Naive thymus-derived CD8-positive, alpha-beta T cell (primary cell): ENCODE measurements around the gene BPIFB3. TPM values are rescaled to one million over a fixed set of nuclear protein-coding genes. Genes with fewer than 3 reads are reported as not detected.
A peak's percentile ranks its signal among the peaks of the same experiment; 100 is the strongest.

Source experiments
- ATAC-seq, 2 donors: fragments of 150-1000 bp; cut with Tn5 transposase in 1 of 2; sonication (Bioruptor Pico), chemical (Tn5 transposase) in 1 of 2; 1 replicate in 1 of 2; 2 replicates in 1 of 2; pipeline ENCODE4 v1.10.0; 2021; ENCODE audit warnings: mild to moderate bottlenecking in 2 of 2, moderate library complexity in 2 of 2
- POLR2A ChIA-PET: fragments of 350-600 bp; sonication (Branson Sonifier 250); formaldehyde crosslinking; loops from one replicate; lab custom pipeline; 2021; ENCODE audit warnings: antibody characterized with exemption; lab: Charles Lee
- DNase-seq, 10 donors: peaks; one replicate each; pipeline versions ENCODE4 v3.0.0 to v3.0.0-alpha.2; 2020 to 2022
- H3K27ac Mint-ChIP-seq, 10 donors: one replicate each; pipeline ENCODE4 v1.8.0; 2020 to 2022; ENCODE audit warnings: mild to moderate bottlenecking in 10 of 10, mixed read lengths in 10 of 10, moderate library complexity in 4 of 10, inconsistent platforms in 1 of 10
- H3K27me3 Mint-ChIP-seq, 5 donors: one replicate each; pipeline ENCODE4 v1.8.0; 2021 to 2022; ENCODE audit warnings: mixed read lengths in 5 of 5
- H3K36me3 Mint-ChIP-seq, 3 donors: one replicate each; pipeline ENCODE4 v1.8.0; 2020 to 2022; ENCODE audit warnings: mixed read lengths in 3 of 3, mild to moderate bottlenecking in 2 of 3, inconsistent platforms in 1 of 3
- H3K4me1 Mint-ChIP-seq, 4 donors: one replicate each; pipeline ENCODE4 v1.8.0; 2021 to 2022; ENCODE audit warnings: mixed read lengths in 4 of 4
- H3K4me3 Mint-ChIP-seq, 10 donors: one replicate each; pipeline ENCODE4 v1.8.0; 2020 to 2022; ENCODE audit warnings: mild to moderate bottlenecking in 10 of 10, mixed read lengths in 10 of 10, moderate library complexity in 6 of 10, inconsistent platforms in 1 of 10
- H3K9me3 Mint-ChIP-seq, 9 donors: one replicate each; pipeline ENCODE4 v1.8.0; 2020 to 2022; ENCODE audit warnings: mixed read lengths in 9 of 9, mild to moderate bottlenecking in 3 of 9, inconsistent platforms in 1 of 9, moderate library complexity in 1 of 9
- polyA plus RNA-seq, 3 donors: library from polyadenylated mRNA; unstranded; fragments of 300-500 nt; fragmentation: Illumina TruSeq; gene quantifications; one replicate each; pipeline ENCODE4 v1.2.3, GENCODE V29; 2021
- total RNA-seq, 8 experiments: library from RNA in 2 of 8; stranded (reverse) in 2 of 8; gene quantifications; one replicate each; pipeline ENCODE4 v1.2.3 and lab custom pipeline; 2021 to 2026

The BPIFB3 gene, protein sequence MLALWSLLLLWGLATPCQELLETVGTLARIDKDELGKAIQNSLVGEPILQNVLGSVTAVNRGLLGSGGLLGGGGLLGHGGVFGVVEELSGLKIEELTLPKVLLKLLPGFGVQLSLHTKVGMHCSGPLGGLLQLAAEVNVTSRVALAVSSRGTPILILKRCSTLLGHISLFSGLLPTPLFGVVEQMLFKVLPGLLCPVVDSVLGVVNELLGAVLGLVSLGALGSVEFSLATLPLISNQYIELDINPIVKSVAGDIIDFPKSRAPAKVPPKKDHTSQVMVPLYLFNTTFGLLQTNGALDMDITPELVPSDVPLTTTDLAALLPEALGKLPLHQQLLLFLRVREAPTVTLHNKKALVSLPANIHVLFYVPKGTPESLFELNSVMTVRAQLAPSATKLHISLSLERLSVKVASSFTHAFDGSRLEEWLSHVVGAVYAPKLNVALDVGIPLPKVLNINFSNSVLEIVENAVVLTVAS
- total RNA-seq (not detected), polyA plus RNA-seq (not detected), total RNA-seq (lab: John Stamatoyannopoulos, UW) (0 reads per million in 6 experiments)

DNA sequence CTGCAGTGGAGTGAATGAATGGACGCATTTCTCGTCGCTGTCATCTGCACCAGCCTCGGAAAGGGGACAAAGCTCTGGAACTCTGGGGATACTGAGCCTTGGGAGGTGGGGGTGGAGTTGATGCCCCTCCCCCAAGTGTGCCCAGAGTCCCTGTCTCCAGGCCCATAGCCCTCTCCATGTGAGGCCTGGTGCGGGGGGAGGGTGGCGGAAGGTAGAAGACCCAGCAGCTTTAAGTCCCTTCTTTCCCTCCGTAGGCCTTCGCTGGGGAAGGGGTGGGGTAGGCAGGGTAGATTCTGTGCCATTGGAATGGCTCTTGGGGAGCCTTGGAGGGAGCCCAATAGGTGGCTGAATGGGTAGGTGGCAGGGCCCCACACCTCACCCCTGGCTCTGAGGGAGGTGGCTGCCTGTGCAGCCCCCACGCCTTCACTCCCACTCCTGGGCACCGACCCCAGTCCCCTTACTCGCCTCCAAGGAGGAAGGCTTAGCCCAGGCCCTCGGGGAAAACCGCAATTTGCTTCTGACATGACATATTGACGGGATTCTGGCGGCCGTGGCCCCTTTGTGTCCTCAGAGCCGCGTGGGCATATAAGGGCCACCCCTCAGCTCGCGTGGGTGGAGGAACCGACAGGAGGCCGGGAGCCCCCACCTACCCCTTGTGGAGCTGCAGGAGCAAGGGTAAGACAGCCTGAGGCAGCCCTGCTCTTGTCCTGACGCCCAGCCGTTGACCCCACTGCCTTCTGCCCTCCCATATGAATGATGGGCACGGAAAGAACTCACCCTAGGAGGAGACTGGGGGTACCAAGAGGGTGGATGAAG lies at the start of gene BPIFB3:
BPIFB3 (plus strand) TSS at position 613 of the 816 bp plus-strand sequence. CDS start 1,533 bp downstream, outside the sequence.
- Mint-ChIP-seq H3K4me1 (peaks cover 0 to 15% (median 7%) of the 10 kb centered on the region in 4 donors), H3K36me3 (no peaks in the 10 kb centered on the region), H3K27me3 (no peaks in the 10 kb centered on the region), H3K4me3 (no peak within 1 kb of the TSS), H3K9me3 (peaks cover 0 to 3% (median 0%) of the 10 kb centered on the region in 9 donors), H3K27ac (peak within 1 kb of the TSS in 3 of 10 donors; percentile 34 to 57 (median 55))
- ATAC-seq (no peak), DNase-seq (no peak)
- POLR2A ChIA-PET, result no interaction called here

GRCh38 chr20:33004141-33004751 lies 49.5 kb upstream of the BPIFB3 start, which contains the start of gene SUN5:
TSS of gene SUN5 (minus strand) at chr20:33004433. CDS start at chr20:33004340, 93 bp downstream.
- H3K27ac Mint-ChIP-seq, result peak within 1 kb of the TSS in 3 of 10 donors; percentile 41 to 86 (median 69)
- H3K4me1 Mint-ChIP-seq, result peaks cover 14 to 52% (median 33%) of the 10 kb centered on the region in 4 donors
- peaks cover 0 to 8% (median 0%) of the 10 kb centered on the region in 9 donors for H3K9me3 Mint-ChIP-seq
- H3K27me3 Mint-ChIP-seq, result no peaks in the 10 kb centered on the region
- POLR2A ChIA-PET, result interaction anchor here (0.8 to 1.7 kb wide), 2 partner anchors 8 to 28 kb away, joined by 4 to 5 read pairs; no protein-coding TSS in a partner anchor
- H3K4me3 Mint-ChIP-seq, result no peak within 1 kb of the TSS
- ATAC-seq (no peak), DNase-seq (no peak)
- no peaks in the 10 kb centered on the region for H3K36me3 Mint-ChIP-seq

DNA sequence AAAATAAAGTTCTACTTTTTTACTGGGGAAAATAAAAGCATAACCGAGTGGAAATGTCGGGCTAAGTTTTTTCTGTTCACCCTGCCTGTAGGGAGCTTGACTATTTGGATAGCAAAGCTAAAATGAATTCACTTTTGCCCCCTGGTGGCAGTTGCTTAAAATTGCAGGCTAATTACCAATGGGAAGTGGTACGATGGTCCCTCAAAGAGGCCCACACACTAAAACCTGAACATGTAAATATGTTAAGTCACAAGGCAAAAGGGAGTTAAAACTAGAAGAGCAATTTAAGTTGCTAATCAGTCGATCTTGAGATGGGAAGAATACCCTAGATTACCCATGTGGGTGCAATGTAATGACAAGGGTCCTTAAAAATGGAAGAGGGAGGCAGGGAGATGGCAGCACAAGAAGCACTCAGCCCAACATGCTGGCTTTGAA lies 48.6 kb upstream of the BPIFB3 start:
- Mint-ChIP-seq H3K9me3 (peaks cover 0 to 8% (median 0%) of the 10 kb centered on the region in 9 donors), H3K36me3 (no peaks in the 10 kb centered on the region), H3K27me3 (no peaks in the 10 kb centered on the region), H3K4me1 (peaks cover 10 to 44% (median 30%) of the 10 kb centered on the region in 4 donors), H3K4me3 (no peak overlapping the region), H3K27ac (peak overlapping the region in 1 of 10 donors; percentile 86)
- DNase-seq, result peak in 5 of 10 donors; percentile 29 to 56 (median 46)
- no peak for ATAC-seq
- POLR2A ChIA-PET, result interaction anchor here (0.8 to 1.7 kb wide), 2 partner anchors 9 to 28 kb away, joined by 4 to 5 read pairs; no protein-coding TSS in a partner anchor

DNA sequence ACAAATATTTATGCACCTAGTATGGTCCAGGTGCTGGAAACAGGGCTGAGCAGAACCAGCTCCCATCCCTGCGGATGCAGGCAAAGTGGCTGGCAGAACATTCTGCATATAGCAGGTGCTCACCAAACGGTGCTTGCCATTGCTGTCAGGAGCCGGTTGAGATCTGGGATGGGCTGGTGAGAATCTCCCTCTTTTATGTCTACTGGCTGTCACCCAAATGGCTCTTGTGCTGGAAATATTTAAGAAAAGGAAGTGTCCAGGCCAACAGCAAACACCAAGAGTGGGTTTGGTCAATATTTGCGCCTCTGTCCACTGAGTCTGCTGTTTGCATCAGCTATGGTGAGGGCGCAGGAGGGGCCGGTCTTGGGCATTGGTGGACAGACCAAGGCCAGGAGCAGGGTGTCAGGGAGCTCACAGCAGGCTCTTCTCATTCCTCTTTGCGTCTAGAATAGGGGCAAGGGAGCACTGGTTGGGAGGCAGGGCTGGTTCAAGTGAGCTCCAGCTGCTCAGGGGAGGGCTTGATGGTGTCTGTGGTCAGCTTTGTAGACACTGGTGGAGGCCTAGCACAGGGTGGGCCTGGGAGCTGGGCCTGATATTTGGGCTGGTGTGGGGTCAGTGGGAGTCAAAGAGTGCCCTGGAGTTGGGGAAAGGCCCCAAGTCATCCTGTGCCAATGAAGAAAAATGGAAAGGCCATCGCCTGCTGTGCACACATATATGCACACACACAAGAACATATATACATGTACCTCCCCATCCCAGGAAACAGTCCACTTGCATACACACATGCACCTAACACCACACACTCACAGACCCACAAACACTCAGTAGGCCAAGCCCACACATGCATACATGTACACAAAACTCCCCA lies 47.6 kb upstream of the BPIFB3 start:
- no peaks in the 10 kb centered on the region for H3K27me3 Mint-ChIP-seq
- H3K4me3 Mint-ChIP-seq, result no peak overlapping the region
- peaks cover 5 to 36% (median 23%) of the 10 kb centered on the region in 4 donors for H3K4me1 Mint-ChIP-seq
- no peak for ATAC-seq
- POLR2A ChIA-PET, result interaction anchor here (1.7 kb wide), 1 partner anchor 29 kb away, joined by 5 read pairs; no protein-coding TSS in a partner anchor
- H3K36me3 Mint-ChIP-seq, result no peaks in the 10 kb centered on the region
- H3K9me3 Mint-ChIP-seq, result peaks cover 0 to 8% (median 0%) of the 10 kb centered on the region in 9 donors
- peak overlapping the region in 3 of 10 donors; percentile 15 to 52 (median 35) for H3K27ac Mint-ChIP-seq
- DNase-seq, result no peak

DNA sequence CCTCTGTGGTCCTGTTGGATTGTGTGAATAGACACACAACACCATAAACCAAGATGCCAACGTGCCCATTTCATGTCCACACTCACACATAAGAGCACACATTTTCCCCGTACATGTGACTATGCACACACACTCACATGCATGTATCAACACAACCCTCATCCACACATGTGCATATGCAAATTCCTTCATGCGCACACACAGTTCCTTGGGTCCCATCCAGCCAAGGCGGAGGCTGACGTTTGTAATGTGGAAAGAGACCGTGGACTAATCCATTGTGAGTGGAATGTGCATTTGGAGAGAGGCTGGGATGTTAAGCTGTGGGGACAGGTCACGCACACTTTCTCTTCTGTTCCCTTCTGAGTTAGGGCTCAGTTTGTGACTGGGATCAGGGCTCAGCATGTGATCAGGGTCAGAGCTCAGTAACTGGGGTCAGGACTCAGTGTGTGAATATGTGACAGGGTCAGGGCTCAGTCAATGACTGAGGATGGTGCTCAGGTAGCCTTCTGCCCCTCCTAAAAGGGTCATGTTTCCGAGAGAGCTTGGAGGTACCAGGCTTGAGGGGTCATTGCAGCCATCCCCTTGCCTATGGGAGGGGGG lies 46.8 kb upstream of the BPIFB3 start:
- H3K4me1 Mint-ChIP-seq, result peaks cover 2 to 31% (median 19%) of the 10 kb centered on the region in 4 donors
- POLR2A ChIA-PET, result no interaction called here

GRCh38 chr20:33007376-33008335 lies 46.0 kb upstream of the BPIFB3 start, which contains the start of gene BPIFB2:
TSS of gene BPIFB2 (plus strand) at chr20:33007704. CDS start at chr20:33008575, 871 bp downstream.
- no peak within 1 kb of the TSS for H3K4me3 Mint-ChIP-seq
- ATAC-seq, result no peak
- no peak for DNase-seq
- H3K4me1 Mint-ChIP-seq, result peaks cover 0 to 28% (median 14%) of the 10 kb centered on the region in 4 donors
- no peaks in the 10 kb centered on the region for H3K27me3 Mint-ChIP-seq
- peak within 1 kb of the TSS in 3 of 10 donors; percentile 15 to 63 (median 48) for H3K27ac Mint-ChIP-seq
- POLR2A ChIA-PET, result no interaction called here
- H3K36me3 Mint-ChIP-seq, result no peaks in the 10 kb centered on the region
- H3K9me3 Mint-ChIP-seq, result peaks cover 0 to 8% (median 0%) of the 10 kb centered on the region in 9 donors

More for the DNA sequence above, 46.8 kb upstream of the BPIFB3 start:
- Mint-ChIP-seq H3K9me3 (peaks cover 0 to 8% (median 0%) of the 10 kb centered on the region in 9 donors), H3K4me3 (no peak overlapping the region), H3K27me3 (no peaks in the 10 kb centered on the region), H3K27ac (peak overlapping the region in 3 of 10 donors; percentile 15 to 63 (median 48)), H3K36me3 (no peaks in the 10 kb centered on the region)
- DNase-seq, result no peak
- no peak for ATAC-seq

DNA sequence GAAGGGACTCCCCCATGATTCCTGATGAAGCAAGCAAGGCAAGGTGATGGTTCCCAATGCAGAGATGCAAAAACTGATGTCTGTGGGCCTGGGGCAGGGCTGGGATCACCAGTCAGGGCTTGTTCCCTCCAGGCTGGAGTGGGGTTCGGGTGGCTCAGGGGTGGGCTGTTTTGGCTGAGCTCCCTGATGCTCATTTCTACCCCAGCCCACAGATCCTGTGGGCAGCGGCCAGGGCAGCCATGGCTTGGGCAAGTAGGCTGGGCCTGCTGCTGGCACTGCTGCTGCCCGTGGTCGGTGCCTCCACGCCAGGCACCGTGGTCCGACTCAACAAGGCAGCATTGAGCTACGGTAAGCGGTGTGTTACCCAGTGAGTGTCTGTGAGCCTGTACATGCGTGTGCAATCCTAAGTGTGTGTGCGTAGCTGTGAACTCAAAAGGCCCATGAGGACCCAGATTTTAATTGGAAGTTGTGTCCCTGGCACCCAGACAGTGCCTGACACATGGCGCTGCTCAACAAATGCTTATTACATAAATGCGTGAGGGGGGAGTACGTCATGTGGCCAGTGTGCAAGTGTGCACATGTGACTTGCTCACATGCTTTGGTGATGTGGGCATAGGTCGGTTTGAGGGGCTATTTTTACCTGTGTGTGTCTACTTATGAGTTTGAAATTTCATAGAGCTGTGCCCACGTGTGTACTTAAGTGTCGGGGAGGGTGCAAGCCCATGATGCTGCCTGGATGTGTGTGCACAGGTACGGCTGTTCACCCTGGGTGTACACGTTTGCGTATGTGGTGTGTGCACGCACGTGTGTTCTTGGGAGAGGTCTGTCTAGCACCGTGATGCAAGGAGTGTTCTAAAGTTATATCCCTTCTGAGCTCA lies 45.1 kb upstream of the BPIFB3 start:
- POLR2A ChIA-PET, result no interaction called here
- Mint-ChIP-seq H3K9me3 (peaks cover 0 to 8% (median 0%) of the 10 kb centered on the region in 9 donors), H3K4me1 (peaks cover 3 to 28% (median 14%) of the 10 kb centered on the region in 4 donors), H3K27me3 (no peaks in the 10 kb centered on the region), H3K4me3 (no peak overlapping the region), H3K27ac (peak overlapping the region in 1 of 10 donors; percentile 47), H3K36me3 (no peaks in the 10 kb centered on the region)
- ATAC-seq, result no peak
- peak in 1 of 10 donors; percentile 19 for DNase-seq

- DNase-seq, result peak in 1 of 10 donors; percentile 36
- no peak for ATAC-seq
- H3K27ac Mint-ChIP-seq, result peak overlapping the region in 1 of 10 donors; percentile 24
- no peaks in the 10 kb centered on the region for H3K36me3 Mint-ChIP-seq
- H3K4me3 Mint-ChIP-seq, result no peak overlapping the region
- H3K27me3 Mint-ChIP-seq, result no peaks in the 10 kb centered on the region
- peaks cover 0 to 8% (median 0%) of the 10 kb centered on the region in 9 donors for H3K9me3 Mint-ChIP-seq
- H3K4me1 Mint-ChIP-seq, result peaks cover 5 to 20% (median 13%) of the 10 kb centered on the region in 4 donors
- POLR2A ChIA-PET, result no interaction called here
These were observed 44.2 kb upstream of the BPIFB3 start for GRCh38 chr20:33009214-33010132.
